Retina (tissue), 1 donor: ENCODE measurements around the gene AAMDC.

Source experiments
- DNase-seq: peaks from one replicate; pipeline ENCODE4 v3.0.0-alpha.2; 2016

AAMDC gene

GRCh38 chr11:77820565-77821348 is at the start of gene AAMDC, which contains the start of gene RSF1:
AAMDC (plus strand) TSS chr11:77821144; CDS start chr11:77842497, 21,353 bp downstream.
RSF1 (minus strand) TSS chr11:77820722; CDS start chr11:77820714, 8 bp downstream.
- DNase-seq: peak; percentile 96

- DNase-seq: no peak
These were observed 45.0 kb upstream of the AAMDC start for GRCh38 chr11:77775936-77776335.

- DNase-seq: no peak
These were observed 44.5 kb upstream of the AAMDC start for GRCh38 chr11:77776455-77776854.

GRCh38 chr11:77778118-77778517 is 42.8 kb upstream of the AAMDC start:
- DNase-seq: no peak

- DNase-seq: no peak
These were observed 42.4 kb upstream of the AAMDC start for GRCh38 chr11:77778549-77778948.

GRCh38 chr11:77779935-77780334 is 41.0 kb upstream of the AAMDC start:
- DNase-seq: no peak

GRCh38 chr11:77783025-77783424 is 37.9 kb upstream of the AAMDC start:
- no peak for DNase-seq

GRCh38 chr11:77784572-77784971 is 36.4 kb upstream of the AAMDC start:
- no peak for DNase-seq

GRCh38 chr11:77789061-77789730 is 31.7 kb upstream of the AAMDC start:
- no peak for DNase-seq

- DNase-seq: no peak
These were observed 31.0 kb upstream of the AAMDC start for GRCh38 chr11:77789731-77790476.

GRCh38 chr11:77791301-77791700 is 29.6 kb upstream of the AAMDC start:
- no peak for DNase-seq

- DNase-seq: no peak
These were observed 27.0 kb upstream of the AAMDC start for GRCh38 chr11:77793972-77794371.

- DNase-seq: no peak
These were observed 21.6 kb upstream of the AAMDC start for GRCh38 chr11:77799338-77799737.

GRCh38 chr11:77800449-77800848 is 20.5 kb upstream of the AAMDC start:
- DNase-seq: no peak

GRCh38 chr11:77801477-77801876 is 19.5 kb upstream of the AAMDC start:
- DNase-seq: no peak

GRCh38 chr11:77806415-77806814 is 14.5 kb upstream of the AAMDC start:
- no peak for DNase-seq

GRCh38 chr11:77806993-77807392 is 14.0 kb upstream of the AAMDC start:
- DNase-seq: no peak

- DNase-seq: no peak
These were observed 7.7 kb upstream of the AAMDC start for GRCh38 chr11:77813256-77813655.

GRCh38 chr11:77814848-77815247 is 6.1 kb upstream of the AAMDC start:
- no peak for DNase-seq

- no peak for DNase-seq
These were observed 5.5 kb upstream of the AAMDC start for GRCh38 chr11:77815459-77815858.

- DNase-seq: peak; percentile 81
These were observed 1.5 kb upstream of the AAMDC start for GRCh38 chr11:77819411-77819920.

- peak; percentile 75 for DNase-seq
These were observed 901 bp upstream of the AAMDC start for GRCh38 chr11:77819921-77820564.

- no peak for DNase-seq
These were observed 456 bp downstream of the AAMDC start for GRCh38 chr11:77821349-77821851.
